DLD1 (cell line): ENCODE measurements around the gene OGFR.

ENCODE experiments used
- in situ Hi-C: cut with HindIII; loops from 2 replicates; pipeline ENCODE4 v1.10.0; 2017; ENCODE audit warnings: low sequenced_read_pairs

The OGFR gene

GRCh38 chr20:62768551-62769287, 35.9 kb upstream of the OGFR start:
- in situ Hi-C loops: loop anchor here (25.0 kb wide), 1 partner anchor 481 kb away; no protein-coding TSS in a partner anchor

- in situ Hi-C loops: loop anchor here (25.0 kb wide), 1 partner anchor 482 kb away; no protein-coding TSS in a partner anchor
Measured at GRCh38 chr20:62769346-62770071, 35.1 kb upstream of the OGFR start.

- in situ Hi-C loops: loop anchor here (25.0 kb wide), 1 partner anchor 483 kb away; no protein-coding TSS in a partner anchor
Measured at GRCh38 chr20:62770111-62770910, 34.3 kb upstream of the OGFR start.

GRCh38 chr20:62770916-62771315, 33.7 kb upstream of the OGFR start:
- in situ Hi-C loops: loop anchor here (25.0 kb wide), 1 partner anchor 484 kb away; no protein-coding TSS in a partner anchor

- in situ Hi-C loops: loop anchor here (25.0 kb wide), 1 partner anchor 484 kb away; no protein-coding TSS in a partner anchor
Measured at GRCh38 chr20:62771396-62772102, 33.1 kb upstream of the OGFR start.

- in situ Hi-C loops: loop anchor here (25.0 kb wide), 1 partner anchor 485 kb away; no protein-coding TSS in a partner anchor
Measured at GRCh38 chr20:62772103-62772611, 32.5 kb upstream of the OGFR start.

GRCh38 chr20:62772619-62772989, 32.0 kb upstream of the OGFR start:
- in situ Hi-C loops: loop anchor here (25.0 kb wide), 1 partner anchor 485 kb away; no protein-coding TSS in a partner anchor

GRCh38 chr20:62772990-62773844, 31.4 kb upstream of the OGFR start:
- in situ Hi-C loops: loop anchor here (25.0 kb wide), 1 partner anchor 486 kb away; no protein-coding TSS in a partner anchor

- in situ Hi-C loops: loop anchor here (25.0 kb wide), 1 partner anchor 487 kb away; no protein-coding TSS in a partner anchor
Measured at GRCh38 chr20:62773845-62774714, 30.6 kb upstream of the OGFR start.

- in situ Hi-C loops: loop anchor here (25.0 kb wide), 1 partner anchor 487 kb away; no protein-coding TSS in a partner anchor
Measured at GRCh38 chr20:62774762-62775161, 29.9 kb upstream of the OGFR start.

GRCh38 chr20:62775206-62775605, 29.4 kb upstream of the OGFR start:
- in situ Hi-C loops: no loop called here

- in situ Hi-C loops: no loop called here
Measured at GRCh38 chr20:62776035-62776691, 28.5 kb upstream of the OGFR start.

- in situ Hi-C loops: no loop called here
Measured at GRCh38 chr20:62776692-62777527, 27.7 kb upstream of the OGFR start.

- in situ Hi-C loops: no loop called here
Measured at GRCh38 chr20:62777528-62777830, 27.2 kb upstream of the OGFR start.

GRCh38 chr20:62778058-62778457, 26.6 kb upstream of the OGFR start:
- in situ Hi-C loops: no loop called here

- in situ Hi-C loops: no loop called here
Measured at GRCh38 chr20:62778601-62779416, 25.8 kb upstream of the OGFR start.
